NCI-H187 treated with DMSO at 0.1 percent for 48 hours (cell line): ENCODE results near the gene PLAAT4.
"Not testable (repeated sequence)": the region's sequence is repeated elsewhere in the genome, so short reads cannot be mapped to it uniquely, and the experiment has no call there.

ENCODE experiments used
- DNase-seq: peaks from one replicate; lab custom pipeline; 2025; lab: John Stamatoyannopoulos, UW

PLAAT4 gene

DNA sequence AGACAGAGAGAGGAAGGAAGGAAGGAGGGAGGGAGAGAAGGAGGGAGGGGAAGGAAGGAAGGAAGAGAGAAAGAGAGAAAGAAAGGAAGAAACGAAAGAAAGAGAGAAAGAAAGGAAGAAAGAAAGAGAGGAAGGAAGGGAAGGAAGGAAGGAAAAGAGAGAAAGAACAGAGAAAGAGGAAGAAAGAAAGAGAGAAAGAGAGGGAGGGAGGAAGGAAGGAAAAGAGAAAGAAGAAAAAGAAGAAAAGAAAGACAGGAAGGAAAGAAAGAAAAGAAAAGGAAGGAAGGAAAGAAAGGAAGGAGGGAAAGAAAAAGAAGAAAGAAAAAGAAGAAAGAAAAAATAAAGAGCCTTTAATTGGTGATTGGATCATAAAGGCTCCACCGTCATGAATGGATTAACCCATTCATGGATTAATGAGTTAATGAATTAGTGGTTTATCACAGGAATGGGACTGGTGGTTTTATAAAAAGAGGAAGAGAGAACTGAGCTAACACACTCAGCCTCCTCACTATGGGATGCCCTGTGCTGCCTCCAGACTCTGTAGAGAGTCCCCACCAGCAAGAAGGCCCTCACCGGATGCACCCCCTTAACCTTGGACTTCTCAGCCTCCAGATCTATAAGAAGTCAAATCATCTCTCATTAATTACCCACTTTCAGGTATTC, 35.5 kb downstream of the PLAAT4 start:
- DNase-seq, result no peak

DNA sequence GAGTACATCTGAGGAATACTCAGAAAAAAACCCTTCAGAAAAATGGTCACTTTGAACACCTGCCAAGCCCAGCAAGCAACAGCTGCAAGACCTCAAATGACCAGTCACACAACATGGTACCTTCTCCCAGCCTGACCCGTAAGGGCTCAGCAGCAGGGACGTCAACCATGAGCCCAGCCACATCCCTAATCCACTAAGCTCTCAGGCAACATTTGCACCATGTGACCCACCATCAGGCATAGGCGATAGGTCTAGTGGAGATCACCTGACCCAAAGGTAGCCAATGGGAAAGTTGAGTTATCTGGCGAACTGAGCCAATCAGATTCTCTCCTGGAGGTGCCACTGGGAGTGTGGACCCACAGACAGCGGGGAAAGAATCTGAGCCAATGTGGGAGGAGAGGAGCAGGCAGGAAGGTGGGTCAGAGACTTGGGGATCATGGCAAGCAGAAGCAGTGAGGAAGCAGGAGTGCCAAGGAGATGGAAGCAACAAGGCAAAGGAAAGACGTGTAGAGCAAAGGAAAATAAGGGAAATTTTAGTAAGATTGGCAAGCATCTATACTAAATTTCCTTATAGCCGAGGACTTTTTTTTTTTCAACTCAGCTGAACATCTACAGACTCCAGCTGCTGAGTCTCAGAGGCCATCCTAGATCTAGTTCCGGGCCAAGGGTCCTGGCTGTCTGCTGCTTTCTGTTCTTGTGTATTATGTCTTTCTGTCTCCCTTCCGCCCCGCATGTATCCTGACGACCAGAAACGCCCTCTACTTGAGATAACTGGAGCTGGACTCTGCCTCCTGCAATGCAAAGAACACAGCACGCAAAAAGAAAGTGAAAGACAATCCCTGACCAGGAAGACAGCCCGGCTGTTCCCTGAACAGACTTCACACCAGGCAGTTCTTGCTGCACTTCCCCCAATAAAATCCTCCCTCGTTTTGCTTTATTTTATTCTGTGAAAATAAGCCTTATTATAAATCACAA, 37.6 kb downstream of the PLAAT4 start:
- DNase-seq, result no peak

DNA sequence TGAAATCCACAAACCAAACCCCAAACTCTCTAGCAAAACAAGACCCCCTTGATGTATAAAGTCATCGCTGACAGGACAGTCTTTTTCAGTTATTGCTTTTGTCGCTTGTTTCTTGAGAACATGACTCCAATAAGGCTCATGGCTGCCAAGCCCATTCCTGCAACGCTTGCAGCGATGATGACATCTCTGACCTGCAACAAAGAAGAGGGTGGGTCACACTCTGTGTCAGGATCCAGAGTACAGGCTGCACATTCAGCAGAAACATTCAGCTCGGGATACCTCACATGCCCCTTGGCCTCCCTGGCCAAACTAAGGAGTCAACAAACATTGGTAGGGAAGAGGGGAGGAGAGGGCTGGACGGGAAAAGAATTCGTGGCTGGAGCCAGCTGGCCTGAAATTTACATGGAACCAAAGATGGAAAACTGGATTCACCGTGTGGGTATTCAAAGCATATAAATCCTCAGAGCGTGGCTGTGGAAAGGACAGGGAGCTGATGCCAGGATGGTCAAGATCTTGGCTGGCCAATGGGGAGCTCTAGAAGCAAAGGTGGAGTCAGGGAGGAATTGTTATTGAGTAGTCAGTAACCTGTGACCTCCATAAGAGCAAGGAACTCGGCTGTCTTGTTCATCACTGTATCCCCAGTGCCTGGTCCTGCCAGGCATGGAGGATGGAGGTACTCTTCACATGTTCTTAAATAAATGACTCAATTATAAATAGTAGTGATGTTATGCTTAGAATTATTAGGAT, 38.4 kb downstream of the PLAAT4 start:
- no peak for DNase-seq

DNA sequence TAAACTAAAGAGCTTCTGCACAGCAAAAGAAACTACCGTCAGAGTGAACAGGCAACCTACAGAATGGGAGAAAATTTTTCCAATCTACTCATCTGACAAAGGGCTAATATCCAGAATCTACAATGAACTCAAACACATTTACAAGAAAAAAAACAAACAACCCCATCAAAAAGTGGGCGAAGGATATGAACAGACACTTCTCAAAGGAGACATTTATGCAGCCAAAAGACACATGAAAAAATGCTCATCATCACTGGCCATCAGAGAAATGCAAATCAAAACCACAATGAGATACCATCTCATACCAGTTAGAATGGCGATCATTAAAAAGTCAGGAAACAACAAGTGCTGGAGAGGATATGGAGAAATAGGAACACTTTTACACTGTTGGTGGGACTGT, 42.3 kb downstream of the PLAAT4 start:
- not testable (repeated sequence) for DNase-seq

DNA sequence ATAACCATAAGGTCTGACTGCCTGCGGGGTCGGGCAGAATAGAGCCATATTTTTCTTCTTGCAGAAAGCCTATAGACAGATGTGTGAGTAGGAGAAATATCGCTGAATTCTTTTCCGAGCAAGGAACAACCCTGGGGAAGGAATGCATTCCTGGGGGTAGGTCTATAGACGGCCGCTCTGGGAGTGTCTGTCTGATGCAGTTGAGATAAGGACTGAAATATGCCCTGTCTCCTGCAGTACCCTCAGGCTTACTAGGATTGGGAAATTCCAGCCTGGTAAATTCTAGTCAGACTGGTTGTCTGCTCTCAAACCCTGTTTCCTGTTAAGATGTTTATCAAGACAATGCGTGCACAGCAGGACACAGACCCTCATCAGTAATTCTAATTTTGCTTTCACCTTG, 44.6 kb downstream of the PLAAT4 start:
- not testable (repeated sequence) for DNase-seq

DNA sequence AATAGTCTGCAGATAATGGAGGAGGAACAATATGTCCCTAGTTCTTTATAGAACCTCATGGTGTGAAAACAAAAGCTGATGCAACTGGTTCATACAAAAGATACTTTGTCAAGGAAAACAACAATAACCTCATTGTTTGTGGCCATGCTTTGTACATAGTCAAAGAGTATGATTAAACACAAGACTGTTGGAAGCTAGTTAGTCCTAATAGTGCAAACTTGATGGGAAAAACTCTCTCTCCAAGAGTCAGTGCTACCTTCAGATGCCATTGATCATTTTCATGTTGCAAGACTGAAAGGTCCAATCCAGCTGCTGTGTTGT, 46.7 kb downstream of the PLAAT4 start:
- no peak for DNase-seq

DNA sequence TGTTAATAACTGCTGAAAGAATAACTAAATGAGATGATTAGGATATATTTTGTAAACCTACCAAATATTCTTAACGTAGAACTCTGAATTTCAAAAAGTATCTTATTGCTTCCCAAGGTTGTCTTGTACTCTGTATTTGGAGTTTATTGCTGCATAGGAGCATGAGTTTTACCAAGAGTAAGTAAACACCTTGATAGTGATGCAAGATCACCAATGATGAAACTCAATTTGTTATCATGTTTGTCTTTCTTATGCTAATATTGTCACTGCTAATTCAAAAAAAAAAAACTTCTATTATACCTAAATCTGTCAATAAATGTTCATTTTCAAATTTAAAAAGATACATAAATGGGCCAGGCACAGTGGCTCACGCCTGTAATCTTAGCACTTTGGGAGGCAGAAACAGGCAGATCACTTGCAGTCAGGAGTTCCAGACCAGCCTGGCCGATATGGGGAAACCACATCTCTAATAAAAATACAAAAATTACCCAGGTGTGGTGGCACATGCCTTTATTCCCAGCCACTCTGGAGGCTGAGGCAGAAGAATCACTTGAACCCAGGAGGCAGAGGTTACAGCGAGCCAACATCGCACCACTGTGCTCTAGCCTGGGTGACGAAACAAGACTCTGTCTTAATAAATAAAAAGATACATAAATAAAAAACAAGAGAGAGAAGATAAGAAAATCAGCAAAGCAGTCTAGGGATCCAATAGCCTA, 50.0 kb downstream of the PLAAT4 start:
- no peak for DNase-seq

DNA sequence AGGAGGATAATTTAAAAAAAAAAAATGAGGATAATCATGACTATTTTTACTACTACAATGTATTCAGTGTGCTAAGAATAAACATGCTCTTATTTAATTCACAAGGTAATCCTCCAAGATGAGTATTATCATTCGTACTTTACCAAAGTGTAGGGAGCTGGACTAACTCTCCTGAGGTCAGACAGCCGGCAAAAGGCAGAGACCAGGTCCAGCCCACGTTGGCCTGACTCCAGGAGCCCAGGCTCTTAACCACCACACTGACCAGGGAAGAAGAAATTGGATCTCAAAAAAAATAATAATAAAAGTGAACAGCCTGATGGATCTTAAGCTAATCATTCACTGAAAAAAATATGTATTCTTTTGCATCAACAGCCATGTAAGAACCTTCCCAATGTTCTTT, 52.4 kb downstream of the PLAAT4 start:
- no peak for DNase-seq

DNA sequence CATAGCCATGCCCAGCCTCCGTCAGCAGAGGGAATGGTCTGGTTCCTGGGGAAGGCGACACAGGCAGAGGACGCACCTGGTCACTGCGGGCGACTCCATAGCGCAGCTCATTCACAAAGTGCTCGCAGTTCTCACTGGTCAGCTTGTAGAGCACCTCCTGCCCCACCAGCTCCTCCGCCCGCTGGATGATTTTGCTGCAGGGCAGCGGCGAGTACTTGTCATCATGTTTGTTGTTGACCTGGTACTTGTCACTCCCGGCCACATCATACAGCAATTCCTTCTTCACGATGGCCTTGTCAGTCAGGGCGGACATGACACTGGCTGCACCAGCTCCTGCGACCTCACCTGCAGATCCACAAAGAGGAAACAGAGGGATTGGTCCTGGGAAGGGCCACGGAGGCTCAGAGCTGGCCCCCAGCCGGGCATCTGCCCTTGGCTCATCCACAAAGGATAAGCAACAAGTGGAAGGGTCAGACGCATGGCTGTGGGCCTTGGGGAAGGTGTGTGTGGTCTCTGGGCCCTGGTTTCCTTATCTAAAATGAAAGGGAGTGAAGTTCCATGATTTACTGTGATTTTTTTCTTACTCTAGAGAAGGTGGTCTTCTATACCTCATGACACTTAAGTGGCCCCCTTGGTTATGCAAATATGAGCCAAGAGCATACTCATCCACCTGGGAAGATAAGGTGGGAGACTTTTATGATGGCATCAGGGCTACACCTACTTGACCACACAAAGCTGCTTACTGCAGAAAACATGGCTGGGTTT, 53.6 kb downstream of the PLAAT4 start:
- no peak for DNase-seq

DNA sequence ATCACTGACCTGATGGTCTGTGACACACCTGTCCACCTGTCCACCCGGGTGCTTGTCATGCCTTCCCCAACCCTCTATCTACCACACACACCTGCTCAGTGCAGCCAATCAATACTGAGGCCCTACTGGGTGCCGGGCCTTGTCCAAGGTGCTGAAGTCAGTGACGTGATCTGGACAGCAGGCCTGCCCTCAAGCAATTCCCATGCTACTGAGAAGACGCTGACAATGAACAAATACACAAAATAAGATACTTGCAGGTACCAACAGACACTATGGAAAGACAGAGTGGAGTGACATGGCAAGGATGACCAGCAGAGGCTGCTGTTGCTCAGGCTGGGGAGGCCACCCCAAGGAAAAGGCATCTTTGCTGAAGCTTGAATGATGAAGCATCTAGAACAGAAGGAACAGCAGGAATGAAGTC, 56.4 kb downstream of the PLAAT4 start:
- DNase-seq, result no peak

DNA sequence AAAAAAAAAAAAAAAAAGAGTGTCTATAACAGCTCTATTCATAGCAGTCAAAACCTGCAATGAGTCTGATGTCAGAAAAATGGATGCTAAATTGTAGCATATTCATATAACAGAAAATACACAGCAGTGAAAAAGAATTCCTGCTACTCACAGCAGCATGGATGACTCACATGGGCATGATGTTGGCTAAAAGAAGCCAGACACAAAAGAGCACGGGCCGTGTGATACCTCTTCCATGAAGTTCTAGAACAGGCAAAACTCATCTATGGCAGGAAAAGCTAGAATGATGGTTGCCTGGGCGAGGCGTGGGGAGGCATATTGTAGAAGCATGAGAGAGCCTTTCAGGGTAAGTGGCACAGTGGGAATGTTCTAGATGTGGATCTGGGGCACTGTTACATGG, 58.7 kb downstream of the PLAAT4 start:
- no peak for DNase-seq
